GM15510 (cell line): Measurements from ENCODE around the gene CNP.

Experiments used
- POLR2A ChIP-seq: IDR thresholded peaks from 3 replicates; pipeline ENCODE4 v1.6.1; 2011; ENCODE audit warnings: borderline replicate concordance; ENCODE audit not compliant: insufficient read length; ENCODE audit errors: extremely low read depth

Gene CNP

DNA sequence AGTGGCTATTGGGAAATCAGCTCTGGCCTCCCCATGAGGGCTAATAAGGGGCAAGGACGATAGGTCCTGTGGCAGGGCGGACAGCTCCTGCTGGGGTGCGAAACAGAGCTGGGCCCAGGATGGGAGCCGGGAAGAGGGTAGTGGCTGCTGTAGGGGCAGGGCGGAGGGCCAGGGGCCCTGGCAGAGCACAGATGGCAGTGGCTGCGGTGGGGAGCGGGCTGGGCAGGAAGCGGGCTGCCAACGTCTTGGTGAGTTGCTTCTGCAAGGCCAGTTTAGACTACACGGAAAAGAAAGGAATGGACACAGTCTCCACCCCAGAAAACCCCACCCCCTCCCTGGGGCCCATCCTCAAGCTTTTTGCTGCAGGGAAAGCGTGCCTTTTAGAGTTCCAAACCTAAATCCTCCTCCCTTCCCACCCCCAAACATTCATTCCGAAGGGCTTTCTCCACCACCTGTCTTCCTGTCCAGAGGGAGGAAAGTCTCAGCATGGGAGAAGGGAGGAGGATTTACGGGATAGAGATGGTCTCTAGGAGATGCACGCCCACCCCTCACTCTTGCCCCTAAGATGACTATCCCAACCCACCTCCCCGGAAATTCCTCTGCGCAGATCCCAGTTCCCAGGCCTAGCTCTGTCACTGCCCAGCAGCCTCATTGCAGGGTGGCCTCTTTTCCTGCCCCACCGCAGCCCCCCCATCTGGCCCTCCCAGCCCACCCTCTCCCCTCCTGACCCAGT, 60.4 kb downstream of the CNP start:
- no peak for TF ChIP-seq POLR2A
